HepG2 (cell line): ENCODE data around the gene PSIP1.

Source experiments
- CTCF ChIP-seq: sonication (generic); formaldehyde crosslinking; IDR thresholded peaks from 2 replicates; pipeline ENCODE4 v1.5.0; 2020; ENCODE audit warnings: mild to moderate bottlenecking, missing genetic modification reagents, moderate library complexity
- TBL1XR1 ChIP-seq: fragments of 150-350 bp; IDR thresholded peaks from 2 replicates; pipeline ENCODE4 v1.6.1; 2014; ENCODE audit warnings: borderline replicate concordance, low read length; ENCODE audit not compliant: partially characterized antibody
- ZNF792 ChIP-seq: IDR thresholded peaks from 2 replicates; pipeline ENCODE4 v1.6.1; 2016
- TF ChIP-seq, protein P1 (sequence below): sonication (generic); formaldehyde crosslinking; IDR thresholded peaks from 2 replicates; pipeline ENCODE4 v1.4.0; 2020; ENCODE audit warnings: missing genetic modification reagents

DNA sequence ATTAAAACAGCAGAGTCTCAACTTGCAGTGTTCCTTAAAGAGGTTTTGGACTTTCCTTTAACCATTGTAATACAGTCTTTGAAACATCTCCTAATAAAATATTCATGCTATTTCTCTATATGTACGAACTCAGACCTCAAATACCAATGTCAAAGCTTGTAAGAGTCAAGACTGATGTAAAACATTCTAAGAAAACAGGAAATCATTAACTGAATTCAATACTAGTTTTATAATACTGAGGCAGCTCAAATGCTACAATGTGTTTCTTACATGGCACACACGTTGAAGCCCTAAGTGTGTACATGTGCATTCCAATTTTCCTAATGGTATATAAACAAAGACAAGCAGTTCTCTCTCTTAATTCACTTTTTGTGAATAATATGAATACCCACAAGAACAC is 11.6 kb downstream of the PSIP1 start:
- TF ChIP-seq TBL1XR1 (no peak), ZNF792 (CRISPR knock-in tag) (no peak), CTCF (CRISPR knock-in tag) (no peak)
- TF ChIP-seq, protein P1, sequence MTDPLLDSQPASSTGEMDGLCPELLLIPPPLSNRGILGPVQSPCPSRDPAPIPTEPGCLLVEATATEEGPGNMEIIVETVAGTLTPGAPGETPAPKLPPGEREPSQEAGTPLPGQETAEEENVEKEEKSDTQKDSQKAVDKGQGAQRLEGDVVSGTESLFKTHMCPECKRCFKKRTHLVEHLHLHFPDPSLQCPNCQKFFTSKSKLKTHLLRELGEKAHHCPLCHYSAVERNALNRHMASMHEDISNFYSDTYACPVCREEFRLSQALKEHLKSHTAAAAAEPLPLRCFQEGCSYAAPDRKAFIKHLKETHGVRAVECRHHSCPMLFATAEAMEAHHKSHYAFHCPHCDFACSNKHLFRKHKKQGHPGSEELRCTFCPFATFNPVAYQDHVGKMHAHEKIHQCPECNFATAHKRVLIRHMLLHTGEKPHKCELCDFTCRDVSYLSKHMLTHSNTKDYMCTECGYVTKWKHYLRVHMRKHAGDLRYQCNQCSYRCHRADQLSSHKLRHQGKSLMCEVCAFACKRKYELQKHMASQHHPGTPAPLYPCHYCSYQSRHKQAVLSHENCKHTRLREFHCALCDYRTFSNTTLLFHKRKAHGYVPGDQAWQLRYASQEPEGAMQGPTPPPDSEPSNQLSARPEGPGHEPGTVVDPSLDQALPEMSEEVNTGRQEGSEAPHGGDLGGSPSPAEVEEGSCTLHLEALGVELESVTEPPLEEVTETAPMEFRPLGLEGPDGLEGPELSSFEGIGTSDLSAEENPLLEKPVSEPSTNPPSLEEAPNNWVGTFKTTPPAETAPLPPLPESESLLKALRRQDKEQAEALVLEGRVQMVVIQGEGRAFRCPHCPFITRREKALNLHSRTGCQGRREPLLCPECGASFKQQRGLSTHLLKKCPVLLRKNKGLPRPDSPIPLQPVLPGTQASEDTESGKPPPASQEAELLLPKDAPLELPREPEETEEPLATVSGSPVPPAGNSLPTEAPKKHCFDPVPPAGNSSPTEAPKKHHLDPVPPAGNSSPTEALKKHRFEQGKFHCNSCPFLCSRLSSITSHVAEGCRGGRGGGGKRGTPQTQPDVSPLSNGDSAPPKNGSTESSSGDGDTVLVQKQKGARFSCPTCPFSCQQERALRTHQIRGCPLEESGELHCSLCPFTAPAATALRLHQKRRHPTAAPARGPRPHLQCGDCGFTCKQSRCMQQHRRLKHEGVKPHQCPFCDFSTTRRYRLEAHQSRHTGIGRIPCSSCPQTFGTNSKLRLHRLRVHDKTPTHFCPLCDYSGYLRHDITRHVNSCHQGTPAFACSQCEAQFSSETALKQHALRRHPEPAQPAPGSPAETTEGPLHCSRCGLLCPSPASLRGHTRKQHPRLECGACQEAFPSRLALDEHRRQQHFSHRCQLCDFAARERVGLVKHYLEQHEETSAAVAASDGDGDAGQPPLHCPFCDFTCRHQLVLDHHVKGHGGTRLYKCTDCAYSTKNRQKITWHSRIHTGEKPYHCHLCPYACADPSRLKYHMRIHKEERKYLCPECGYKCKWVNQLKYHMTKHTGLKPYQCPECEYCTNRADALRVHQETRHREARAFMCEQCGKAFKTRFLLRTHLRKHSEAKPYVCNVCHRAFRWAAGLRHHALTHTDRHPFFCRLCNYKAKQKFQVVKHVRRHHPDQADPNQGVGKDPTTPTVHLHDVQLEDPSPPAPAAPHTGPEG: no peak
